Bronchial epithelial cell (primary cell): ENCODE results near the gene KLKB1. TPM values are rescaled to one million over a fixed set of nuclear protein-coding genes. Genes with fewer than 3 reads are reported as not detected.

Experiments
- DNase-seq: peaks from one replicate; pipeline ENCODE4 v3.0.0-alpha.2; 2010; ENCODE audit warnings: low read depth
- FAIRE-seq: peaks from 2 replicates; lab custom pipeline; 2011; peaks lifted over from hg19 to GRCh38; lab: Jason Lieb, UNC
- H3K27me3 ChIP-seq: 2 replicates; pipeline ENCODE4 v1.5.1; 2011; ENCODE audit warnings: low read length; ENCODE audit not compliant: control insufficient read depth, insufficient read depth
- H3K36me3 ChIP-seq: 2 replicates; pipeline ENCODE4 v1.5.1; 2011; ENCODE audit warnings: low read length; ENCODE audit not compliant: control insufficient read depth, insufficient read depth
- H3K4me3 ChIP-seq: 2 replicates; pipeline ENCODE4 v1.5.1; 2011; ENCODE audit warnings: mild to moderate bottlenecking, low read depth, low read length, control low read depth
- CTCF ChIP-seq: IDR thresholded peaks from 2 replicates; pipeline ENCODE4 v1.5.1; 2011; ENCODE audit warnings: mild to moderate bottlenecking, moderate library complexity, low read length, control low read depth, inconsistent platforms; ENCODE audit not compliant: insufficient read depth, severe bottlenecking
- total RNA-seq: library from RNA; depleted of rRNA; stranded (reverse); fragments of >200 nt; gene quantifications from 2 replicates; pipeline ENCODE4 v1.2.1, GENCODE V29; 2014

KLKB1 gene
- total RNA-seq, 1 donor from 2014 or later = not detected

DNA sequence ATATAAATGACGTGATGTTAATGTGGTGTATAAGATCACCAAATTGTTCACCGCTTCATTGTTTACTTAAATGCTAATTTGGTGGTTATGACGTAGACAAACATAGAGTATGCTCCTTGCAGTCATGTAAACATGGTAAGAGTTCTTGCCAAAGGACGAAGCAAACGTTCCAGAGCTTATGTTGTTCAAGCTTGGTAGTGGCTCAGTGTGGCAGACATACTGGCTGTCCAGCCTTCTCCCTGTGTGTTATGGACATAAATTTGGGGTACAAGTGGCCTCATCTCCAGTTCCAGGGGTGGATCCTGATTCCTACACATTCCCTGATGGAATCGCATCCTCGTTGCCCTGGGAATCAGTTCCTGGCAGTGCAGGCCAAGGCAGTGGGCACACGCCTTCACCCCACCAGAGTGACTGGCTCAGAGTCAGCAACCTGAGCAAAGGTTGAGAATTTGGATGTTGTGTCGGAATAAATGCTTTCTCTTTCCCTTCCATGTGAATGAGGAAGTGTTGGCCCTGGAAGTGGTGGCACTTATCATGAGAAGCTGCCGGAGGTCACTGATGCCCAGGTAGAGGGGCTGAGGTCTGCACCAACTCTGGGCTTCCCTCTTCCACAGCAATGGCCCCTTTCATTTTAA lies 64.1 kb downstream of the KLKB1 start:
- no peaks in the 10 kb centered on the region for H3K27me3 ChIP-seq
- TF ChIP-seq CTCF = no peak

DNA sequence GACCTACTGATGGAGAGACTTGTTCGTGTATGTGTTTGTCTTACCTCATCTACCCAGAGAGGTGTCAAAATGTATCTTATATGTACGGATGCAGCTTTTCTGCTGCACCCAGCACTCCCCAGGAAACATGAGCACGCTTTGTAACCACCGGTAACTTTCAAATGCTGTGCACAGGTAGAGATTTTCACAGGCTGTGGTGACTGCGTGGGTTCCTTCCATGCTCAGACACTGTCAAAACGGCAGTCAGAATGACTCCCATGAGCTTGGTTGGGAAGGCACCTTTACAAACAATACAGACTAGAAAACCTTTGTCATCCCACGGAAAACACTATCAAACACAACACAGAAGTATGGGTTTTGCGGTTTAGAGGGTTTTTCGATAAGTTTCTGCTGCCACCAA lies 66.9 kb downstream of the KLKB1 start:
- TF ChIP-seq CTCF = no peak
- DNase-seq (no peak), FAIRE-seq (no peak)
- H3K4me3 ChIP-seq = no peak overlapping the region
- no peaks in the 10 kb centered on the region for H3K36me3 ChIP-seq
- H3K27me3 ChIP-seq = no peaks in the 10 kb centered on the region

More for the DNA sequence above, 64.1 kb downstream of the KLKB1 start:
- no peak overlapping the region for H3K4me3 ChIP-seq
- no peak for DNase-seq
- H3K36me3 ChIP-seq = no peaks in the 10 kb centered on the region
- no peak for FAIRE-seq

DNA sequence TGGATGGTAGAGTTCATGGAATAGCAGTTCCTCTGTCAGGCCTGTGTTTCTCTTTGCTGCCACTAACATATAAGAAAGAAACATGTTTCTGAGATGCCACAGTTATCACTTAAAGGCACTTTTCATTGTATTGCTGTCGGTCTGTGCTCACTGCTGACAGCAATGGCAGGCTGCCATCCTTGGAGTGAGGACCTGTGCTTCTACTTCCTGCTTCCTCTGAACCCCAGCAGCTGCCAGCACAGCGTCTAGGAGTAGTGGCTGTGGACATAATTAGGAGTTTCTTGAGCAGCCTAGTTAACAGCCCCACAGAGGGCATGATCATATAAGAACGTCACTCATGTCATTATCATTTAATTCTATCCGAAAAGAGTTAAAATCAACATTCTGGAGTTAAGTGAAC lies 69.2 kb downstream of the KLKB1 start:
- Histone ChIP-seq H3K27me3 (no peaks in the 10 kb centered on the region), H3K36me3 (no peaks in the 10 kb centered on the region), H3K4me3 (no peak overlapping the region)
- DNase-seq (no peak), FAIRE-seq (no peak)
- TF ChIP-seq CTCF = no peak

DNA sequence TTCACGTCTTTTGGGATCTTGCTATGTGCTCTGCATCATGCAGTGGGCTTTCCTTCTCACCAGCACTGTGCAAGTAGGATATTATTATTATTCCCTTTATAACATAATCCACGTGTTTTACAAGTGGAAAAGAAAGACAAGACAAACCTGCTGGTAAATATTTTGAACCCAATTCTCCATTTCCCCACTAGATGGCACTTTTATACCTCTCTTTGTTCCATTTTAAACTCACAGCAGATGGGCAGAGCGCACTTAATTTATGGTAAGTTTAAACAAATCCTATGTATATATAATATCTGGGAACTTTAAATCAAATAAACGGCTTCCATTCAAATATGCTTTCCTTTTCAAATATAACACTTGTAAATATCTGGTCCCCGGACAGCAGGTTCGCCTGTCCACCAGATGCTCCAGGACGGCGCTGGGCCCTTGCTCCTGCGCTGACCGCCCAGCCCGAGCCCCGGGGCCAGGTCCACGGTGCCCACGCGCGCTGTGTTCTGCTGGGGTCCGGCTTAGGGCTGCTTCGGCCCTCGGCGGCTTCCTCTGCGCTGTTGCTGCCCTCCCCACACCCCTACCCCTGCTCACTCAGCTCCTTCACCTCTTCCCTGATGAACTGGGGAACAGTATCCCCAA lies 69.8 kb downstream of the KLKB1 start:
- DNase-seq (peak; percentile 60), FAIRE-seq (no peak)
- Histone ChIP-seq H3K27me3 (no peaks in the 10 kb centered on the region), H3K4me3 (no peak overlapping the region), H3K36me3 (no peaks in the 10 kb centered on the region)
- TF ChIP-seq CTCF = peak; percentile 49

DNA sequence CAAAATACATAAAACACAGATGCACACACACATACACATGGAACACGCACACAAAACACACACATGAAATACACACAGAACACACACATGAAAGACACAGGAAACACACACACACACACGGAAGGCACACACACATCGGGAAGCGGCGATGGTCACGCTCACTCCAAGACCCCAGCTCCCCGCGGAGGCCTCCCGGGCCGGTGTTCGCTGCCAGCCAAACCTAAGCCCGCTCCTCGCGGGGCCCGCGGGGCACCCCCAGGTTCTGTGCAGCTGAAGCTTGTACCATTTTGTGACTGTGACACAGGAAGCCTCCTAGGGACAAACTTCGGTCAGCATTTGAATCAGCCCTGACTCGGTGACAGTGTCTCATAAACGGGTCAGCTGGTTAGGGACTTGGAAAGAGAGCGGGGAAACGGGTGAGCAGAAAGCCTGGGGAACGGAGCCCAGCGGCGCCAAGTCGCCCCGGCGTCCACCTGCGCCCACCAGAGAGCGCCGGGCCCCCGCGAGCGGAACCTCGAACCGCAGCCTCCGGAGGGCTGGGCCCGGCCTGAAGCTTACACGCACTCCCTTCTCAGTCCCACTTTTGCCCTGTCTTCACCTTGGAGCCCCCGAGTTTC lies 70.8 kb downstream of the KLKB1 start:
- FAIRE-seq (no peak), DNase-seq (no peak)
- no peaks in the 10 kb centered on the region for H3K27me3 ChIP-seq
- no peak for TF ChIP-seq CTCF
- H3K4me3 ChIP-seq = no peak overlapping the region
- no peaks in the 10 kb centered on the region for H3K36me3 ChIP-seq

DNA sequence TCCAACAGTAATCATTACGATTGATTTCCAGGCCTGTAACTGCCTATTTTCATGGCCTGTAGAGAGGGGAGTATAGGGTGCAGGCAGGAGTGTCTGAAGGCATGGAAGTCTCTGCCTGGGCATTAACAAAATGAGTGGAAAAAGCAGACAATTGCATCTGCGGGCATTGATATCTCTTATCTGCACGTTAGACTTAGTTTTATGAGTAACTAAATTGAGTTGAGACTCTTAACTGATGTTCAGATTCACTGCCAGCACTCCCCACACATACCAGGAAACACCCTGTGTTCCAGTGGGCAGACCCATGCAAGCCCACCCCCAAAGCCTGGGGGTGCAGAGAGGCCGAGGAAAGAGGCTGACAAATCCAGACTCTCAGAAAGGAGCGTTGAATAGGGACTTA lies 72.0 kb downstream of the KLKB1 start:
- H3K36me3 ChIP-seq = no peaks in the 10 kb centered on the region
- no peak overlapping the region for H3K4me3 ChIP-seq
- no peak for FAIRE-seq
- TF ChIP-seq CTCF = no peak
- no peak for DNase-seq
- H3K27me3 ChIP-seq = no peaks in the 10 kb centered on the region
